Smooth muscle cell (in vitro differentiated cells): ENCODE data around the gene GPR152. TPM values are rescaled to one million over a fixed set of nuclear protein-coding genes. Genes with fewer than 3 reads are reported as not detected.

Experiments
- DNase-seq: peaks from one replicate; lab custom pipeline; 2025; ENCODE audit not compliant: unreplicated experiment; lab: John Stamatoyannopoulos, UW
- H2AFZ ChIP-seq: fragments of 200-600 bp; sonication (generic); 2 replicates; pipeline ENCODE4 v1.6.0; 2016; ENCODE audit warnings: antibody characterized with exemption, low read depth, mild to moderate bottlenecking
- H3F3A ChIP-seq: fragments of 200-600 bp; sonication (generic); 2 replicates; pipeline ENCODE4 v1.6.0; 2017; ENCODE audit warnings: antibody characterized with exemption, low read depth
- H3K27ac ChIP-seq: fragments of 200-600 bp; sonication (generic); 2 replicates; pipeline ENCODE4 v1.5.1; 2016; ENCODE audit warnings: low read depth, mild to moderate bottlenecking
- H3K27me3 ChIP-seq: fragments of 200-600 bp; sonication (generic); 2 replicates; pipeline ENCODE4 v1.6.1; 2016; ENCODE audit warnings: low read depth, mild to moderate bottlenecking
- H3K36me3 ChIP-seq: fragments of 200-600 bp; sonication (generic); 2 replicates; pipeline ENCODE4 v1.5.1; 2016; ENCODE audit warnings: low read depth
- H3K4me1 ChIP-seq: fragments of 200-600 bp; sonication (generic); 2 replicates; pipeline ENCODE4 v1.5.1; 2016; ENCODE audit warnings: low read depth
- H3K4me2 ChIP-seq: fragments of 200-600 bp; sonication (generic); 2 replicates; pipeline ENCODE4 v1.6.0; 2016; ENCODE audit warnings: mild to moderate bottlenecking
- H3K4me3 ChIP-seq: fragments of 200-600 bp; sonication (generic); 2 replicates; pipeline ENCODE4 v1.5.1; 2016; ENCODE audit warnings: mild to moderate bottlenecking
- H3K79me2 ChIP-seq: fragments of 200-600 bp; sonication (generic); 2 replicates; pipeline ENCODE4 v1.6.0; 2016; ENCODE audit warnings: low read depth, mild to moderate bottlenecking
- H3K9ac ChIP-seq: fragments of 200-600 bp; sonication (generic); 2 replicates; pipeline ENCODE4 v1.6.0; 2016; ENCODE audit warnings: low read depth
- H3K9me3 ChIP-seq: fragments of 200-600 bp; sonication (generic); replicated peaks from 2 replicates; pipeline ENCODE4 v1.5.1; 2016; ENCODE audit warnings: low read depth
- H4K20me1 ChIP-seq: fragments of 200-600 bp; sonication (generic); 2 replicates; pipeline ENCODE4 v1.6.0; 2016; ENCODE audit warnings: low read depth
- WGBS: methylation state at CpG from one replicate; pipeline ENCODE4 v1.1.7; 2016; ENCODE audit warnings: low lambda C conversion rate; 5-methylcytosine and 5-hydroxymethylcytosine counted together
- polyA plus RNA-seq: library from polyadenylated mRNA; unstranded; fragments of >200 nt; fragmentation: Nextera tagmentation; extraction: Ambion mirVana; gene quantifications from 2 replicates; pipeline ENCODE4 v1.2.1, GENCODE V29; 2016
- total RNA-seq: library from RNA; depleted of rRNA; stranded (reverse); fragments of >200 nt; gene quantifications from 2 replicates; pipeline ENCODE4 v1.2.3, GENCODE V29; 2014
- TF ChIP-seq, protein P1 (sequence below): fragments of 200-600 bp; sonication (generic); IDR thresholded peaks from 2 replicates; pipeline ENCODE4 v1.5.1; 2017; ENCODE audit warnings: borderline replicate concordance, mild to moderate bottlenecking, antibody characterized with exemption; ENCODE audit not compliant: insufficient read depth, poor library complexity, severe bottlenecking

The GPR152 gene
- total and polyA plus RNA-seq, 2 experiments from 2014 or later: 0.27 TPM; not detected in 1

DNA sequence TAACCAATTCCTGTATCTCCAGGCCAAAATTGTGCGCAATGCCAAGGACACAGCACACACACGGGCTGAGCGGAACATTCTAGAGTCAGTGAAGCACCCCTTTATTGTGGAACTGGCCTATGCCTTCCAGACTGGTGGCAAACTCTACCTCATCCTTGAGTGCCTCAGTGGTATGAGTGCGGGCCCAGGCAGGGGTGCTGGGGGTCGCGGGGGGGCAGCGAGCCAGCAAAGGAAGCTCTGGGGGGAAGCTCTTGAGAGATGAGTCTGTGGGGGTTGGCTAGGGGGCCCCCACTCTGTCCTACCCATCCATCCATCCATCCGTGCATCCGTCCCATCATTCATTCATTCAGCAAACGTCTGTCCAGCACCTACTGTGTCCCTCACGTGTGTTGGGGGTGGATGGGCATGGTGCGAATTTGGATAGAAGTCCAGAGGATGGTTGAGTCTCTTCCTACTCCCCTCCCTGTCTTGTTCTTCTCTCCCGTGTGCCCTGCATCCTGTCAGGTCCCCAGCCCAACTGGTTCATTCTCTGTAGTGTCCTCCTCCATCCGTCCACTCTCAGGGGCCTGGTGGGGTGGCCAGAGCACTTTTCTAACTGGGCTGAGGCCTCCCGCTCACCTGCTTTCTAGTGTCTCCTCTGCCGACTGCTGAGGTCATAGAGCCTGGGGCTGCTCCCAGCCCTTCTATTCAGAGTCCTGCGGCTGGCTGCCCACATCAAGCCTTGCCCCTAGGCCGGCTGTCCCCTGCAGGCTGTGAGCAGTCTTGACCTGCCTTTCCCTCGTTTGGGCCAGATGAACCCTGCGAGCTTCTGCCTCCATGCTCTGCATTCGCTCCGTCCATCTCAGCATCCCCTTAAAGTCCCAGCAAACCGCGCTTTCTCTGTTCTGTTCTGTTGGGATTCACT lies 20.9 kb downstream of the GPR152 start:
- Histone ChIP-seq H3K4me1 (no peaks in the 10 kb centered on the region), H3K79me2 (peaks cover 24% of the 10 kb centered on the region), H3K4me3 (no peak overlapping the region), H2AFZ (no peak overlapping the region), H3K27ac (no peak overlapping the region), H3K9ac (no peak overlapping the region), H3K9me3 (no peaks in the 10 kb centered on the region), H3K27me3 (no peaks in the 10 kb centered on the region), H3K4me2 (no peak overlapping the region), H4K20me1 (no peaks in the 10 kb centered on the region), H3F3A (no peaks in the 10 kb centered on the region), H3K36me3 (no peaks in the 10 kb centered on the region)
- TF ChIP-seq, protein P1, sequence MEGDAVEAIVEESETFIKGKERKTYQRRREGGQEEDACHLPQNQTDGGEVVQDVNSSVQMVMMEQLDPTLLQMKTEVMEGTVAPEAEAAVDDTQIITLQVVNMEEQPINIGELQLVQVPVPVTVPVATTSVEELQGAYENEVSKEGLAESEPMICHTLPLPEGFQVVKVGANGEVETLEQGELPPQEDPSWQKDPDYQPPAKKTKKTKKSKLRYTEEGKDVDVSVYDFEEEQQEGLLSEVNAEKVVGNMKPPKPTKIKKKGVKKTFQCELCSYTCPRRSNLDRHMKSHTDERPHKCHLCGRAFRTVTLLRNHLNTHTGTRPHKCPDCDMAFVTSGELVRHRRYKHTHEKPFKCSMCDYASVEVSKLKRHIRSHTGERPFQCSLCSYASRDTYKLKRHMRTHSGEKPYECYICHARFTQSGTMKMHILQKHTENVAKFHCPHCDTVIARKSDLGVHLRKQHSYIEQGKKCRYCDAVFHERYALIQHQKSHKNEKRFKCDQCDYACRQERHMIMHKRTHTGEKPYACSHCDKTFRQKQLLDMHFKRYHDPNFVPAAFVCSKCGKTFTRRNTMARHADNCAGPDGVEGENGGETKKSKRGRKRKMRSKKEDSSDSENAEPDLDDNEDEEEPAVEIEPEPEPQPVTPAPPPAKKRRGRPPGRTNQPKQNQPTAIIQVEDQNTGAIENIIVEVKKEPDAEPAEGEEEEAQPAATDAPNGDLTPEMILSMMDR: no peak
- DNase-seq: no peak
- WGBS: 98% methylated on average over 24 of the region's 24 CpGs

DNA sequence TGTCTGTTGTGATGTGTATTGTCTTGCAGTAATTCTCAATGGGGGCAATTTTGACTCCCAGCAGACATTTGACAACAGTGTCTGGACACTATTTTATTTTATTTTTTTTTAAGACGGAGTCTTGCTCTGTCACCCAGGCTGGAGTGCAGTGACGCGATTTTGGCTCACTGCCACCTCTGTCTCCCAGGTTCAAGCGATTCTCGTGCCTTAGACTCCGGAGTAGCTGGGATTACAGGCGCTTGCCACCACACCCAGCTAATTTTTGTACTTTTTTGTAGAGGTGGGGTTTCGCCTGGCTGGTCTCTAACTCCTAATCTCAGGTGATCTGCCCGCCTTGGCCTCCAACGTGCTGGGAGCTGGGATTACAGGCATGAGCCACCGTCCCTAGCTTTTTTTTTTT lies 22.8 kb downstream of the GPR152 start:
- Histone ChIP-seq H2AFZ (no peak overlapping the region), H3K36me3 (no peaks in the 10 kb centered on the region), H3K27ac (no peak overlapping the region), H3K4me3 (no peak overlapping the region), H3K9ac (no peak overlapping the region), H3K9me3 (no peaks in the 10 kb centered on the region), H3K4me2 (no peak overlapping the region), H4K20me1 (no peaks in the 10 kb centered on the region), H3K27me3 (no peaks in the 10 kb centered on the region), H3K79me2 (peaks cover 24% of the 10 kb centered on the region), H3F3A (no peaks in the 10 kb centered on the region), H3K4me1 (no peaks in the 10 kb centered on the region)
- TF ChIP-seq, protein P1: no peak
- no peak for DNase-seq
- 96% methylated on average over 11 of the region's 11 CpGs for WGBS

DNA sequence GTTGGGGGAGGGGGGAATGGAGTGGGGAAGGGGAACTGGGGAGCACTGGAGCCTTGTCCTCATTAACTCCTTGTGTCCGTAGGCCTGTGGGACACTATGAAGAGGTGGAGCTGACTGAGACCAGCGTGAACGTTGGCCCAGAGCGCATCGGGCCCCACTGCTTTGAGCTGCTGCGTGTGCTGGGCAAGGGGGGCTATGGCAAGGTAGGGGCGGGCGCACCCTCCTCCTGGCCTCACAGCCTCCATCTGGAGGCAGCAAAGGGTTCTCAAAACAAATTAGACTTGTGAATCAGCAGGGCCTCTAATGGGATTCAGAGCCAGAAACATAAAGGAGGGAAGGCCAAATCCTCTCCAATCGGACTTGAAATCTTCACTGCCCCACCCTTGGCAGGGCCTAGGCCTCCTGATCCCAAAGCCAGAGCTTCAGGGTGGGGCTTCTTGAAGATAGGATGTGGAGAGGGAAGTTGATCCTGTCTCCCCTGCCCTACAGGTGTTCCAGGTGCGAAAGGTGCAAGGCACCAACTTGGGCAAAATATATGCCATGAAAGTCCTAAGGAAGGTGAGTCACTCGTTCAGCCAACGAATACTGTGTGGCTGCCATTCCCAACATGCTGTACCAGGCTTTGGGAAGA lies 23.4 kb downstream of the GPR152 start:
- peak overlapping the region; percentile 99 for H3K4me2 ChIP-seq
- no peaks in the 10 kb centered on the region for H3F3A ChIP-seq
- H3K4me1 ChIP-seq: no peaks in the 10 kb centered on the region

More for the DNA sequence above, 23.4 kb downstream of the GPR152 start:
- H3K27me3 ChIP-seq: no peaks in the 10 kb centered on the region
- no peak overlapping the region for H2AFZ ChIP-seq
- peaks cover 24% of the 10 kb centered on the region for H3K79me2 ChIP-seq
- no peaks in the 10 kb centered on the region for H3K9me3 ChIP-seq
- H4K20me1 ChIP-seq: no peaks in the 10 kb centered on the region
- DNase-seq: no peak
- WGBS: 59% methylated on average over 12 of the region's 12 CpGs
- no peaks in the 10 kb centered on the region for H3K36me3 ChIP-seq
- peak overlapping the region; percentile 80 for H3K4me3 ChIP-seq
- TF ChIP-seq, protein P1: no peak
- peak overlapping the region; percentile 74 for H3K27ac ChIP-seq
- H3K9ac ChIP-seq: peak overlapping the region; percentile 94
